Effector memory CD8-positive, alpha-beta T cell (primary cell): ENCODE data around the gene BAZ2B.

Experiments used
- ATAC-seq: fragments of 150-1000 bp; cut with Tn5 transposase; replicated peaks from 2 replicates; pipeline ENCODE4 v1.10.0; 2021; ENCODE audit warnings: mild to moderate bottlenecking, moderate library complexity
- DNase-seq, 3 experiments: peaks; one replicate each; pipeline ENCODE4 v3.0.0; 2021
- H3K27ac Mint-ChIP-seq, 2 donors: one replicate each; pipeline ENCODE4 v1.8.0; 2022; ENCODE audit warnings: mild to moderate bottlenecking in 2 of 2, mixed read lengths in 2 of 2, moderate library complexity in 2 of 2
- H3K27me3 Mint-ChIP-seq, 2 donors: one replicate each; pipeline ENCODE4 v1.8.0; 2022; ENCODE audit warnings: mixed read lengths in 2 of 2
- H3K36me3 Mint-ChIP-seq: one replicate; pipeline ENCODE4 v1.8.0; 2022; ENCODE audit warnings: mild to moderate bottlenecking, moderate library complexity, mixed read lengths; ENCODE audit not compliant: insufficient read depth
- H3K4me1 Mint-ChIP-seq, 2 donors: one replicate each; pipeline ENCODE4 v1.8.0; 2022; ENCODE audit warnings: low read depth in 2 of 2, mixed read lengths in 2 of 2
- H3K4me3 Mint-ChIP-seq, 2 donors: one replicate each; pipeline ENCODE4 v1.8.0; 2022; ENCODE audit warnings: mild to moderate bottlenecking in 2 of 2, mixed read lengths in 2 of 2, moderate library complexity in 2 of 2
- H3K9me3 Mint-ChIP-seq, 2 donors: one replicate each; pipeline ENCODE4 v1.8.0; 2022; ENCODE audit warnings: mixed read lengths in 2 of 2

The BAZ2B gene

GRCh38 chr2:159585622-159586021 lies 30.7 kb downstream of the BAZ2B start:
- Mint-ChIP-seq H3K9me3 (no peaks in the 10 kb centered on the region), H3K27me3 (no peaks in the 10 kb centered on the region), H3K4me3 (no peak overlapping the region), H3K36me3 (no peaks in the 10 kb centered on the region), H3K4me1 (no peaks in the 10 kb centered on the region), H3K27ac (no peak overlapping the region)
- ATAC-seq (no peak), DNase-seq (no peak)

- Mint-ChIP-seq H3K9me3 (no peaks in the 10 kb centered on the region), H3K4me3 (no peak overlapping the region), H3K27me3 (no peaks in the 10 kb centered on the region), H3K27ac (no peak overlapping the region), H3K4me1 (no peaks in the 10 kb centered on the region), H3K36me3 (no peaks in the 10 kb centered on the region)
- DNase-seq (no peak), ATAC-seq (no peak)
Observed at GRCh38 chr2:159584796-159585195, 31.6 kb downstream of the BAZ2B start.

DNA sequence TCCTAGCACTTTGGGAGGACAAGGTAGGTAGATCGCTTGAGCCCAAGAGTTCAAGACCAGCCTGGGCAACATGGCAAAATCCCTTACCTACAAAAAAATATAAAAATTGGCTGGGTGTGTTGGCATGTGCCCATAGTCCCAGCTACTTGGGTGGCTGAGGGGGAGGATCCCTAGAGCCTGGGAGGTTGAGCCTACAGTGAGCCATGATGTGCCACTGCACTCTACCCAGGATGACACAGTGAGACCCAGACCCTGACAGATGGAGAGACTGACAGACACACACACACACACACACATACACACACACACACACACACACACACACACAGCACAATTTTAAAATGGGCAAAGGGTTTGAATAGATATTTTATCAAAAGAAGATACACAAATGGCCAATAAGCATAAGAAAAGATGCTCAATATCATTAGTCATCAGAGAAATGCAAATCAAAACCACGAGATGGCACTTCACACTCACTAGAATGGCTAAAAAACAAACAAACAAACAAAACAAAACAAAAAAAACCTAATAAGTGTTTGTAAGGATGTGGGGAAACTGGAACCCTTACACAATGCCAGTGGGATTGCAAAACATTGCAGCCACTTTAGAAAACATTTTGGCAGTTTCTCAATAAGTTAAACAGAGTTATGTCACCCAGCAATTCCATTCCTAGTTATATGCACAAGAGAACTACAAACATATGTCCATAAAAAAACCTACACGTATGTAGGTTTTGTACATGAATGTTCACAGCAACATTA lies 42.3 kb downstream of the BAZ2B start:
- Mint-ChIP-seq H3K36me3 (no peaks in the 10 kb centered on the region), H3K27me3 (no peaks in the 10 kb centered on the region), H3K4me1 (no peaks in the 10 kb centered on the region), H3K9me3 (no peaks in the 10 kb centered on the region), H3K27ac (no peak overlapping the region), H3K4me3 (no peak overlapping the region)
- DNase-seq (no peak), ATAC-seq (no peak)

GRCh38 chr2:159573294-159573693 lies 43.1 kb downstream of the BAZ2B start:
- Mint-ChIP-seq H3K4me3 (no peak overlapping the region), H3K4me1 (no peaks in the 10 kb centered on the region), H3K27ac (no peak overlapping the region), H3K9me3 (no peaks in the 10 kb centered on the region), H3K36me3 (no peaks in the 10 kb centered on the region), H3K27me3 (no peaks in the 10 kb centered on the region)
- DNase-seq (no peak), ATAC-seq (no peak)

DNA sequence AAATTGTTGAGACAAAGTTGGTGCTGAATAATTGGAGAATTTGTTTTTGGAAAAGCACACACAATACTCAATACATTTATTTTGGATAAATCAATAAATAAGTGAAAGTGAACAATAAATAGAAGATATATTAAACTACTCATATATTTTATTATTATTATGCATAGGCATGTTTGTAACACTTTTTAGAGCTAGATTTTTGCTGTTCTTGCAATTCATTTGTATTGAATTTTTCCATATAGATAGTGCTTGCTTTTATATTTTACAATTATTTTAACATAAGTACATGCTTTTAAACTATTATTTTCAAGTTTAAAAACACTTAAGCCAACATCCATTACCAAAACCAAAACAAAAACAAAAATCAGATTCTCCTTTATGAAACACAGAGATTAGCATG lies 43.9 kb downstream of the BAZ2B start:
- Mint-ChIP-seq H3K36me3 (no peaks in the 10 kb centered on the region), H3K27ac (no peak overlapping the region), H3K27me3 (no peaks in the 10 kb centered on the region), H3K4me1 (no peaks in the 10 kb centered on the region), H3K4me3 (no peak overlapping the region), H3K9me3 (no peaks in the 10 kb centered on the region)
- DNase-seq (no peak), ATAC-seq (no peak)

DNA sequence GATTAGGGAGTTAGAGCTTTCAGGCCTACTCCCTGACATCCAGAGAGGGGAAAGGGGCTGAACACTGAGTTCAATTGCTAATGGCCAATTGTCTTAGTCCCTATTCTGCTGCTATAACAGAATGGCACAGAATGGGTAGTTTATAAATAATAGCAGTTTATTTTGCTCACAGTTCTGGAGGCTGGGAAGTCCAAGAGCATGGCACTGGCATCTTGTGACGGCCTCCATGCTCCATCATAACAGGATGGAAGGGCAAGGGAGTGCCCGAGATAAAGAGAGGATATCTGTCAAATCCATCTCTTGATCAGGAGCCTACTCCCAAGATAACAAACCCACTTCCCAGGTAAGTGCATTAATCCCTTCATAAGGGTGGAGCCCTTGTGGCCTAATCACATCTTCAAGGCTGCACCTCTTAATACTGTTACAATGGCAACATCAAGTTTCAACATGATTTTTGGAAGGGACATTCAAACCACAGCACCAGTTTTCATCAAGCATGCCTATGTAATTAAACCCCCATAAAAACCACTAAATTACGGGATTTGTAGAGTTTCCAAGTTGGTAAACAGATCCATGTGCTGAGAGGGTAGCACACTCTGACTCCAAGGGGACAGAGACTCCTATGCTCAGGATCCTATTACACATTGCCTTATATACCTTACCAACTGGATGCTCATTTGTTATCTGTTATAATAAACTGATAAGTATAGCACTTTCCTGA lies 44.6 kb downstream of the BAZ2B start:
- ATAC-seq (no peak), DNase-seq (no peak)
- Mint-ChIP-seq H3K9me3 (no peaks in the 10 kb centered on the region), H3K4me1 (no peaks in the 10 kb centered on the region), H3K4me3 (no peak overlapping the region), H3K27ac (no peak overlapping the region), H3K36me3 (no peaks in the 10 kb centered on the region), H3K27me3 (no peaks in the 10 kb centered on the region)

- no peaks in the 10 kb centered on the region for H3K4me1 Mint-ChIP-seq
- H3K9me3 Mint-ChIP-seq = no peaks in the 10 kb centered on the region
- H3K27ac Mint-ChIP-seq = no peak overlapping the region
- H3K4me3 Mint-ChIP-seq = no peak overlapping the region
- no peak for DNase-seq
- no peak for ATAC-seq
- no peaks in the 10 kb centered on the region for H3K36me3 Mint-ChIP-seq
- H3K27me3 Mint-ChIP-seq = no peaks in the 10 kb centered on the region
Observed at GRCh38 chr2:159564081-159564480, 52.3 kb downstream of the BAZ2B start.

DNA sequence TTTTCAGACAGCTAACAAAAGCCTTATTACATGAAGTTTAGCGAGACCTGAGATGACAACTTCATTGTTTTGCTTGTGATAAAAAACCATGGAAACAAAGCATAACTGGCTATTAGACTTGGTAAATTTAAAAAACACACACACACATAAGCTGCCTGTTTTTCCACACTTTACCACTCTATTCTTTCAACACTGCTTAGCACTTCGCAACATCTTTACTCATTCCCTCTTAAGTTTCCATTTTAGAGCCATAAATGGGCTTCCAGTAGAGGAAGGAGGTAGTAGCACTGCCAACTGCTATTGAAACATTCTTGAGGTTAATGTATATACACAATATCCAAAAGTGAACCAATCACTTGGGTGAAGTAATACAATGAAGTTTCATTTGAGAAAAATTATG lies 54.1 kb downstream of the BAZ2B start:
- Mint-ChIP-seq H3K36me3 (no peaks in the 10 kb centered on the region), H3K27ac (no peak overlapping the region), H3K4me1 (no peaks in the 10 kb centered on the region), H3K4me3 (no peak overlapping the region), H3K9me3 (no peaks in the 10 kb centered on the region), H3K27me3 (no peaks in the 10 kb centered on the region)
- no peak for DNase-seq
- ATAC-seq = no peak

GRCh38 chr2:159561786-159562185 lies 54.6 kb downstream of the BAZ2B start:
- no peak overlapping the region for H3K27ac Mint-ChIP-seq
- no peak for ATAC-seq
- H3K4me3 Mint-ChIP-seq = no peak overlapping the region
- no peaks in the 10 kb centered on the region for H3K9me3 Mint-ChIP-seq
- no peaks in the 10 kb centered on the region for H3K36me3 Mint-ChIP-seq
- DNase-seq = no peak
- H3K27me3 Mint-ChIP-seq = no peaks in the 10 kb centered on the region
- no peaks in the 10 kb centered on the region for H3K4me1 Mint-ChIP-seq

DNA sequence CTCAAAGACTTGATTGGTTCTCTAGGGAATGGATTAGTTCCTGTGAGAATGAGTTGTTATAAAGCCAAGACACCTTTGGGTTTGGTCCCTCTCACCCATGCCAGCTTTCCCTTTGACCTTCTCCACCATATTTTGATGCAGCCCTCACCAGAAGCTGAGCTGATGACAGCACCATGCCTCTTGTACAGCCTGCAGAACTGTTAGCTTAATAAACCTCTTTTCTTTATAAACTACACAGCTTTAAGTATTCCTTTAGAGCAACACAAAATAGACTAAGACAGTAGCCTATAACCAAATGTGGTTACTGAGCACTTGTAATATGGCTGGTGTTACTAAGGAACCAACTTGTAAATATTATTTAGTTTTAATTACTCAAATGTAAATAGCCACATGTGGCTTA lies 55.1 kb downstream of the BAZ2B start:
- no peak overlapping the region for H3K27ac Mint-ChIP-seq
- H3K36me3 Mint-ChIP-seq = no peaks in the 10 kb centered on the region
- no peaks in the 10 kb centered on the region for H3K27me3 Mint-ChIP-seq
- H3K4me1 Mint-ChIP-seq = no peaks in the 10 kb centered on the region
- ATAC-seq (no peak), DNase-seq (no peak)
- no peaks in the 10 kb centered on the region for H3K9me3 Mint-ChIP-seq
- H3K4me3 Mint-ChIP-seq = no peak overlapping the region

DNA sequence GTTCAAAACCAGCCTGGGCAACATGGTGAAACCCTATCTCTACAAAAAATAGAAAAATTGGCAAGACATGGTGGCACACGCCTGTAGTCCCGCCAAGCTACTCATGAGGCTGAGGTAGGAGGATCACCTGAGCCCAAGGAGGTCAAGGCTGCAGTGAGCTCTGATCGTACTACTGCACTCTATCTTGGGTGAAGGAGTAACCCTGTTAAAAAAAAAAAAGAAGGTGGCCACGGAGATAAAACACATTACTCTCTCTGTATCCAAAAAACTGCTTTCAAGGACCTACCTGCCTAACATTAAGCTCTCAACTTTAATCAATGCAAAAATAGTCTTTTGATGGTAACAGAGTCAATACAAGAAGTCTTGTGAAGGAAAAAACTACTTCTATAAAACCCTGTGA lies 57.3 kb downstream of the BAZ2B start:
- ATAC-seq = no peak
- no peak overlapping the region for H3K27ac Mint-ChIP-seq
- H3K4me3 Mint-ChIP-seq = no peak overlapping the region
- no peaks in the 10 kb centered on the region for H3K9me3 Mint-ChIP-seq
- no peaks in the 10 kb centered on the region for H3K27me3 Mint-ChIP-seq
- no peak for DNase-seq
- no peaks in the 10 kb centered on the region for H3K4me1 Mint-ChIP-seq
- H3K36me3 Mint-ChIP-seq = no peaks in the 10 kb centered on the region

GRCh38 chr2:159558479-159558878 lies 57.9 kb downstream of the BAZ2B start:
- H3K27me3 Mint-ChIP-seq = no peaks in the 10 kb centered on the region
- H3K36me3 Mint-ChIP-seq = no peaks in the 10 kb centered on the region
- no peak for ATAC-seq
- H3K9me3 Mint-ChIP-seq = no peaks in the 10 kb centered on the region
- no peak overlapping the region for H3K27ac Mint-ChIP-seq
- no peak for DNase-seq
- no peak overlapping the region for H3K4me3 Mint-ChIP-seq
- H3K4me1 Mint-ChIP-seq = no peaks in the 10 kb centered on the region

DNA sequence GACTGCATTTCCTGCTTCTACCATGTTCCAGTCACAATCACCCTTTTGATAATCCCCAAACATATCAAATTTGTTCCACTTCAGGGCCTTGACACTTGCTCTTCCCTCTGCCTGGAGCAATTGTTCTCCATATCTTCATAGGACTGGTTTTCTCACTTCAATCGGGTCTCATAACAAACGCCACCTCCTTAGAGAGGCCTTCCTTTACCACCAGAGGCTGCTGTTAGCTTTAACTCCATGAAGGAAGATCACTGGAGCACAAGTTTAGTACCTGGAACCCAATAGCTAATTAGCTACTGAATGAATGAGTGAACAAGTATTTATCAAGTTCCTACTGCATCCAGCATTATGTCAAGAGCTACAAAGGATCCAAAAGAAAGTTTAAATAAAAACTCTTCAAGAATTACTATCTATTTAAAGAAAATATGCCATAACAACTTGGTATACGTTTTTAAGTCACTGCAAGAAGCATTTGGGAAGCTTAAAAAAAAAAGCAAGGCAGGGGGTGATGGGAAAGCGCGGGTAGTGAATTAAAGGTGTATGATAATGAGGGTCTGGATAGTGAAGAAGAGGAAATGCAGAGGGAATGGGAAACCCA lies 58.8 kb downstream of the BAZ2B start:
- no peaks in the 10 kb centered on the region for H3K4me1 Mint-ChIP-seq

More for the DNA sequence above, 58.8 kb downstream of the BAZ2B start:
- ATAC-seq (no peak), DNase-seq (no peak)
- H3K4me3 Mint-ChIP-seq = no peak overlapping the region
- no peaks in the 10 kb centered on the region for H3K27me3 Mint-ChIP-seq
- H3K27ac Mint-ChIP-seq = peak overlapping the region in 1 of 2 donors; percentile 19
- H3K36me3 Mint-ChIP-seq = no peaks in the 10 kb centered on the region
- no peaks in the 10 kb centered on the region for H3K9me3 Mint-ChIP-seq
